ENCODE data around the gene INSR.

Gene INSR

DNA sequence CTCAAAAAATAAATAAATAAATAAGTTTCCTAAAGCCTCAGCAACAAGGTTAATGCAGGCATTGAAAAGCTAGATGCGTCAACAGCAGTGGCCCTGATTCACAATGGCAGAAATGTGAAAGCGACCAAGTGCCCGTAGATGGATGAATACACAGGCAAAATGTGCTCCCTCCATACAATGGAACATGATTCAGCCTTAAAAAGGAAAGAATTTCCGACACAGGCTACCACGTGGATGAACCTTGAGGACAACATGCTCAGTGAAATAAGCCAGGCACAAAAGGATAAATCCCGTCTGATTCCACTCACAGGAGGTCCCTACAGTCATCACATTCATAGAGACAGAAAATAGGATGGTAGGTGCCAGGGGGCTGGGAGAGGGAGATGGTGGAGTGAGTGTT lies 31.7 kb downstream of the INSR start:
- H3K4me3 ChIP-seq (ENCODE audit: low read depth, low read length) = no peak overlapping the region
- peaks cover 0 to 10% of the 10 kb centered on the region in 2 experiments; a peak in 2 of 3 replicates for H3K36me3 ChIP-seq (ENCODE audit: control insufficient read depth in 2 of 2, insufficient read depth in 1 of 2, low read length in 2 of 2)
- ChIA-PET POLR2A (no interaction called here), CTCF (interaction anchor here (0.8 to 1.0 kb wide), 2 partner anchors 23 to 26 kb away, joined by 3 to 4 read pairs; no protein-coding TSS in a partner anchor)
- no peak for TF ChIP-seq ZNF560 (tag by site-specific recombination; IDR thresholded peaks at IDR 0.05; ENCODE audit: borderline replicate concordance)
- TF ChIP-seq, protein P1, sequence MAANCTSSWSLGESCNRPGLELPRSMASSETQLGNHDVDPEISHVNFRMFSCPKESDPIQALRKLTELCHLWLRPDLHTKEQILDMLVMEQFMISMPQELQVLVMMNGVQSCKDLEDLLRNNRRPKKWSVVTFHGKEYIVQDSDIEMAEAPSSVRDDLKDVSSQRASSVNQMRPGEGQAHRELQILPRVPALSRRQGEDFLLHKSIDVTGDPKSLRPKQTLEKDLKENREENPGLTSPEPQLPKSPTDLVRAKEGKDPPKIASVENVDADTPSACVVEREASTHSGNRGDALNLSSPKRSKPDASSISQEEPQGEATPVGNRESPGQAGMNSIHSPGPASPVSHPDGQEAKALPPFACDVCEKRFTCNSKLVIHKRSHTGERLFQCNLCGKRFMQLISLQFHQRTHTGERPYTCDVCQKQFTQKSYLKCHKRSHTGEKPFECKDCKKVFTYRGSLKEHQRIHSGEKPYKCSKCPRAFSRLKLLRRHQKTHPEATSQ (tag by site-specific recombination; IDR thresholded peaks at IDR 0.05) = no peak
- TF ChIP-seq ZFP3 (tag by site-specific recombination; IDR thresholded peaks at IDR 0.05; ENCODE audit: low read depth) = no peak
- TF ChIP-seq ZNF549 (tag by site-specific recombination; IDR thresholded peaks at IDR 0.05) = no peak
- TF ChIP-seq ZNF155 (tag by site-specific recombination; IDR thresholded peaks at IDR 0.05) = no peak
- TF ChIP-seq ZBTB20 (tag by site-specific recombination; IDR thresholded peaks at IDR 0.05) = no peak
- TF ChIP-seq ZXDB (tag by site-specific recombination; IDR thresholded peaks at IDR 0.05) = no peak
- no peak for TF ChIP-seq ZNF341 (tag by site-specific recombination; IDR thresholded peaks at IDR 0.05; ENCODE audit: low read depth)
- H3K4me1 ChIP-seq (ENCODE audit: control insufficient read depth, insufficient read depth, low read length) = peaks cover 4% of the 10 kb centered on the region
- H3K9me3 ChIP-seq (ENCODE audit: control insufficient read depth, insufficient read depth, low read depth, low read length) = no peaks in the 10 kb centered on the region
- H3K27ac ChIP-seq (ENCODE audit: extremely low read depth, low read depth, low read length) = no peak overlapping the region

DNA sequence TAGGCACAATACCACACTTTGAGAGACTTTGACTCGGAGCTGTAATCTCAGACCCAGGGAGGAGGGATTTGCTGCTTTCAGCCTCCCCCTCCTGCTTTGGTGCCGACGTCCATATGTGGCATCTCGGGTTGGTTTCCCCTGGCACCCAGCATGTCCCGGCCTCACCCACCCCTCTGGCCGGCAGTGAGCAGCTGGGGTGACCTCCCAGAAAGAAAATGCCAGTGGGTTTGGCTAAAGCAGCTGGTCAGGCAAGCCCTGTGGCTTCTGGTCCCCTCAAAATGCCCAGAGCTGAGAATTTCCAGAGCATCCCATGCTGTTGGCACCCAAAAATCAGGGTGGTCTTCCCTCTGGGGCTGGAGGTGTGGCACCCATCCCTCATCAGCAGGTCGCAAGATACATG lies 34.1 kb downstream of the INSR start:
- Histone ChIP-seq H3K4me1 (ENCODE audit: control insufficient read depth, insufficient read depth, low read length) (peaks cover 4% of the 10 kb centered on the region), H3K27ac (ENCODE audit: extremely low read depth, low read depth, low read length) (no peak overlapping the region), H3K36me3 (ENCODE audit: control insufficient read depth in 2 of 2, insufficient read depth in 1 of 2, low read length in 2 of 2) (no peaks in the 10 kb centered on the region; a peak in 1 of 3 replicates), H3K9me3 (ENCODE audit: control insufficient read depth, insufficient read depth, low read depth, low read length) (no peaks in the 10 kb centered on the region), H3K4me3 (ENCODE audit: low read depth, low read length) (no peak overlapping the region)
- TF ChIP-seq ZSCAN23 (tag by site-specific recombination; IDR thresholded peaks at IDR 0.05) (no peak), ZNF121 (tag by site-specific recombination; IDR thresholded peaks at IDR 0.05) (no peak), ZNF133 (tag by site-specific recombination; IDR thresholded peaks at IDR 0.05) (no peak), ZNF239 (tag by site-specific recombination; IDR thresholded peaks at IDR 0.05) (no peak), ZNF19 (tag by site-specific recombination; IDR thresholded peaks at IDR 0.05; ENCODE audit: low read depth) (no peak), ZNF48 (tag by site-specific recombination; IDR thresholded peaks at IDR 0.05) (no peak)
- TF ChIP-seq, protein P2, sequence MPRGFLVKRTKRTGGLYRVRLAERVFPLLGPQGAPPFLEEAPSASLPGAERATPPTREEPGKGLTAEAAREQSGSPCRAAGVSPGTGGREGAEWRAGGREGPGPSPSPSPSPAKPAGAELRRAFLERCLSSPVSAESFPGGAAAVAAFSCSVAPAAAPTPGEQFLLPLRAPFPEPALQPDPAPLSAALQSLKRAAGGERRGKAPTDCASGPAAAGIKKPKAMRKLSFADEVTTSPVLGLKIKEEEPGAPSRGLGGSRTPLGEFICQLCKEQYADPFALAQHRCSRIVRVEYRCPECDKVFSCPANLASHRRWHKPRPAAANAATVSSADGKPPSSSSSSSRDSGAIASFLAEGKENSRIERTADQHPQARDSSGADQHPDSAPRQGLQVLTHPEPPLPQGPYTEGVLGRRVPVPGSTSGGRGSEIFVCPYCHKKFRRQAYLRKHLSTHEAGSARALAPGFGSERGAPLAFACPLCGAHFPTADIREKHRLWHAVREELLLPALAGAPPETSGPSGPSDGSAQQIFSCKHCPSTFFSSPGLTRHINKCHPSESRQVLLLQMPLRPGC (tag by site-specific recombination; IDR thresholded peaks at IDR 0.05) = no peak
- CTCF ChIA-PET = interaction anchor here (0.6 to 1.0 kb wide), 2 partner anchors 20 to 97 kb away, joined by 3 to 9 read pairs; no protein-coding TSS in a partner anchor
- POLR2A ChIA-PET = interaction anchor here (0.9 kb wide), 1 partner anchor 34 kb away, joined by 5 read pairs; no protein-coding TSS in a partner anchor

DNA sequence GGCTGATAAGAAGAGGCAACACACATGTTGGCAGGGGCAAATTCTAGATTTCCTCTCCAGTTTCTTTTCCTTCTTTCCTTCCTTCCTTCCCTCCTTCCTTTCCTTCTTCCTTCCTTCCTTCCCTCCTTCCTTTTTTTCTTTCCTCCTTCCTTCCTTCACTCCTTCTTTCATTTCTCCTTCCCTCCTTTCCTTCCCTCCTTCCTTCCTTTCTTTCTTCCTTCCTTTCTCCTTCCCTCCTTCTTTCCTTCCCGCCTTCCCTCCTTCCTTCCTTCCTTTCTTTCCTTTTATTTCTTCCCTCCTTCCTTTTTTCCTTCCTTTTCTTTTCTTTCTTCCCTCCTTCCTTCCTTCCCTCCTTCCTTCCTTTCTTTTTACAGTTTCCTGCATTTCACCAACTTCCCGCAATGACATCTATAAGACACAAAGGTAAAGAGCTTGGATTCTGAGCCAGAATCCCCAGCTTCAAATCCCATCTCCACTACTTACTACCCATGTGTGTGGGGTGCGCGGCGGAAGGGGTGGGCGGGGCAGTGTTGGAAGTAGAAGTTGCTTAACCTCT lies 35.3 kb downstream of the INSR start:
- Histone ChIP-seq H3K4me1 (ENCODE audit: control insufficient read depth, insufficient read depth, low read length) (peaks cover 4% of the 10 kb centered on the region), H3K4me3 (ENCODE audit: low read depth, low read length) (no peak overlapping the region), H3K27ac (ENCODE audit: extremely low read depth, low read depth, low read length) (no peak overlapping the region), H3K9me3 (ENCODE audit: control insufficient read depth, insufficient read depth, low read depth, low read length) (no peaks in the 10 kb centered on the region), H3K36me3 (ENCODE audit: control insufficient read depth in 2 of 2, insufficient read depth in 1 of 2, low read length in 2 of 2) (no peaks in the 10 kb centered on the region; a peak in 1 of 3 replicates)
- ChIA-PET CTCF (interaction anchor here (0.6 kb wide), 1 partner anchor 1355 kb away, joined by 3 read pairs; no protein-coding TSS in a partner anchor), POLR2A (no interaction called here)
- TF ChIP-seq BCL11A (tag by site-specific recombination; IDR thresholded peaks at IDR 0.05; ENCODE audit: low read depth) = no peak
- TF ChIP-seq, protein P3, sequence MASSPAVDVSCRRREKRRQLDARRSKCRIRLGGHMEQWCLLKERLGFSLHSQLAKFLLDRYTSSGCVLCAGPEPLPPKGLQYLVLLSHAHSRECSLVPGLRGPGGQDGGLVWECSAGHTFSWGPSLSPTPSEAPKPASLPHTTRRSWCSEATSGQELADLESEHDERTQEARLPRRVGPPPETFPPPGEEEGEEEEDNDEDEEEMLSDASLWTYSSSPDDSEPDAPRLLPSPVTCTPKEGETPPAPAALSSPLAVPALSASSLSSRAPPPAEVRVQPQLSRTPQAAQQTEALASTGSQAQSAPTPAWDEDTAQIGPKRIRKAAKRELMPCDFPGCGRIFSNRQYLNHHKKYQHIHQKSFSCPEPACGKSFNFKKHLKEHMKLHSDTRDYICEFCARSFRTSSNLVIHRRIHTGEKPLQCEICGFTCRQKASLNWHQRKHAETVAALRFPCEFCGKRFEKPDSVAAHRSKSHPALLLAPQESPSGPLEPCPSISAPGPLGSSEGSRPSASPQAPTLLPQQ (tag by site-specific recombination; IDR thresholded peaks at IDR 0.05) = no peak
- TF ChIP-seq ZNF366 (tag by site-specific recombination; conservative IDR thresholded peaks at IDR 0.05) = peak; percentile 91
- no peak for TF ChIP-seq ZNF221 (tag by site-specific recombination; IDR thresholded peaks at IDR 0.05; ENCODE audit: borderline replicate concordance)
- no peak for TF ChIP-seq ZNF830 (tag by site-specific recombination; IDR thresholded peaks at IDR 0.05; ENCODE audit: low read depth)
